ENCODE data around the gene OSR1.

- TF ChIP-seq POLR2A (IDR thresholded peaks at IDR 0.05) (no peak), CTCF (IDR thresholded peaks at IDR 0.05 in 8 of 11, conservative IDR thresholded peaks at IDR 0.05 in 3 of 11) (no peak), POLR2AphosphoS5 (IDR thresholded peaks at IDR 0.05) (no peak)
These were observed 22.1 kb upstream of the OSR1 start for GRCh38 chr2:19380532-19380931.

Data from spleen (tissue), 7 donors.